Measurements from ENCODE around the gene ING4. TPM values are rescaled to one million over a fixed set of nuclear protein-coding genes. Genes with fewer than 3 reads are reported as not detected.
A peak's percentile ranks its signal among the peaks of the same experiment; 100 is the strongest.

The ING4 gene
- total and polyA plus RNA-seq, 2 experiments from 2014 or later: 31.7 to 43.5 TPM

DNA sequence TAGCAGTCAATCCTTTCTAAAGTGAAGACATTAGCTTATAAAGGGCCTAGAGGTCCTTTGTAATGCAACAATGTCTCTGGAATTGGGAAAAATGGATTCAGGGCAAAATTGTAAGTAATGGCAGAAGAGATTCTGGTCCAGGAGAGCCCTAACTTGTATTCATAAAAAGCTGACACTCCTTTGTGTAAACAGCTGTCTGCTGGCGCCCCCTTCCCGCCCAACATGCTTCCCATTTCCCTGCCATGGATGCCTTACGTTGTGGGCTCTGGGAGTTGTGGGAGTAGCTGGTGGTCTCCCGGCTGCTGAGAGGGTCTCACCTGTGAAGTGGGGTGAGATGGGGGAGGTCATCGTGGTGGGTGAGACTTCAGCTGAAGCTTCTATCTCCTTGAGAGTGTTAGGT, 18.0 kb downstream of the ING4 start:
- H3K27me3 ChIP-seq (replicated peaks; ENCODE audit: insufficient read depth): no peaks in the 10 kb centered on the region; the same call in 1 of the 2 replicates
- no peak overlapping the region for H3K4me2 ChIP-seq (ENCODE audit: unreplicated experiment)
- peaks cover 1% of the 10 kb centered on the region; the same call in 1 of the 2 replicates for H3K36me3 ChIP-seq (ENCODE audit: low read depth)
- DNase-seq: no peak
- in situ Hi-C loops (cut with MboI): no loop called here
- H3K9me2 ChIP-seq (ENCODE audit: insufficient read depth): no peaks in the 10 kb centered on the region
- H3K9me3 ChIP-seq (ENCODE audit: low read depth): no peaks in the 10 kb centered on the region
- no peak overlapping the region for H3K9ac ChIP-seq
- H3K4me3 ChIP-seq: no peak overlapping the region
- 11 to 15% methylated on average over 5 of the region's 5 CpGs for WGBS, 2 experiments (ENCODE audit: low coverage in 1 of 2, low lambda C conversion rate in 2 of 2, missing lambda C conversion rate in 2 of 2)
- TF ChIP-seq EZH2 (IDR thresholded peaks at IDR 0.05; ENCODE audit: insufficient read depth, poor library complexity, severe bottlenecking) (no peak), EZH2phosphoT487 (IDR thresholded peaks at IDR 0.05; ENCODE audit: insufficient read depth, low read depth) (no peak)
- H3K27ac ChIP-seq: no peak overlapping the region
- H3K79me2 ChIP-seq (ENCODE audit: insufficient read depth): no peaks in the 10 kb centered on the region
- no peaks in the 10 kb centered on the region for H4K20me1 ChIP-seq (ENCODE audit: insufficient read depth)
- no peak overlapping the region for H2AFZ ChIP-seq
- H3F3A ChIP-seq (ENCODE audit: insufficient read depth): no peaks in the 10 kb centered on the region
- no peaks in the 10 kb centered on the region for H3K4me1 ChIP-seq (ENCODE audit: insufficient read depth)

- in situ Hi-C loops (cut with MboI): no loop called here
- WGBS, 2 experiments (ENCODE audit: low coverage in 1 of 2, low lambda C conversion rate in 2 of 2, missing lambda C conversion rate in 2 of 2): 62 to 73% methylated on average over 6 of the region's 6 CpGs
- H3K4me2 ChIP-seq (ENCODE audit: unreplicated experiment): no peak overlapping the region
- H3K79me2 ChIP-seq (ENCODE audit: insufficient read depth): no peaks in the 10 kb centered on the region
- H3K36me3 ChIP-seq (ENCODE audit: low read depth): no peaks in the 10 kb centered on the region
- no peaks in the 10 kb centered on the region; the same call in 1 of the 2 replicates for H3K27me3 ChIP-seq (replicated peaks; ENCODE audit: insufficient read depth)
- H3K9ac ChIP-seq: no peak overlapping the region
- H3K4me3 ChIP-seq: no peak overlapping the region
- DNase-seq: no peak
- no peak overlapping the region for H2AFZ ChIP-seq
- H4K20me1 ChIP-seq (ENCODE audit: insufficient read depth): no peaks in the 10 kb centered on the region
- no peaks in the 10 kb centered on the region for H3K9me3 ChIP-seq (ENCODE audit: low read depth)
- TF ChIP-seq EZH2 (IDR thresholded peaks at IDR 0.05; ENCODE audit: insufficient read depth, poor library complexity, severe bottlenecking) (no peak), EZH2phosphoT487 (IDR thresholded peaks at IDR 0.05; ENCODE audit: insufficient read depth, low read depth) (no peak)
- no peaks in the 10 kb centered on the region for H3K4me1 ChIP-seq (ENCODE audit: insufficient read depth)
- H3F3A ChIP-seq (ENCODE audit: insufficient read depth): no peaks in the 10 kb centered on the region
- H3K9me2 ChIP-seq (ENCODE audit: insufficient read depth): no peaks in the 10 kb centered on the region
- H3K27ac ChIP-seq: no peak overlapping the region
These were observed 18.7 kb downstream of the ING4 start for GRCh38 chr12:6644257-6644596.

GRCh38 chr12:6643569-6644256, 19.2 kb downstream of the ING4 start:
- no peak overlapping the region for H3K4me3 ChIP-seq
- H3K4me2 ChIP-seq (ENCODE audit: unreplicated experiment): no peak overlapping the region
- no peak overlapping the region for H2AFZ ChIP-seq
- no peaks in the 10 kb centered on the region for H3K36me3 ChIP-seq (ENCODE audit: low read depth)
- H3K4me1 ChIP-seq (ENCODE audit: insufficient read depth): no peaks in the 10 kb centered on the region
- H3F3A ChIP-seq (ENCODE audit: insufficient read depth): no peaks in the 10 kb centered on the region
- 71 to 74% methylated on average over 6 of the region's 6 CpGs for WGBS, 2 experiments (ENCODE audit: low coverage in 1 of 2, low lambda C conversion rate in 2 of 2, missing lambda C conversion rate in 2 of 2)
- in situ Hi-C loops (cut with MboI): no loop called here
- H3K9ac ChIP-seq: no peak overlapping the region
- no peak overlapping the region for H3K27ac ChIP-seq
- no peaks in the 10 kb centered on the region; the same call in 1 of the 2 replicates for H3K27me3 ChIP-seq (replicated peaks; ENCODE audit: insufficient read depth)
- no peak for DNase-seq
- no peaks in the 10 kb centered on the region for H3K9me2 ChIP-seq (ENCODE audit: insufficient read depth)
- H4K20me1 ChIP-seq (ENCODE audit: insufficient read depth): no peaks in the 10 kb centered on the region
- no peaks in the 10 kb centered on the region for H3K9me3 ChIP-seq (ENCODE audit: low read depth)
- no peak for TF ChIP-seq EZH2phosphoT487 (IDR thresholded peaks at IDR 0.05; ENCODE audit: insufficient read depth, low read depth)
- TF ChIP-seq EZH2 (IDR thresholded peaks at IDR 0.05; ENCODE audit: insufficient read depth, poor library complexity, severe bottlenecking): no peak
- H3K79me2 ChIP-seq (ENCODE audit: insufficient read depth): no peaks in the 10 kb centered on the region

- no peaks in the 10 kb centered on the region for H3K9me2 ChIP-seq (ENCODE audit: insufficient read depth)
- no peaks in the 10 kb centered on the region for H3K36me3 ChIP-seq (ENCODE audit: low read depth)
- H3K9me3 ChIP-seq (ENCODE audit: low read depth): no peaks in the 10 kb centered on the region
- TF ChIP-seq EZH2phosphoT487 (IDR thresholded peaks at IDR 0.05; ENCODE audit: insufficient read depth, low read depth) (no peak), EZH2 (IDR thresholded peaks at IDR 0.05; ENCODE audit: insufficient read depth, poor library complexity, severe bottlenecking) (no peak)
- peak; percentile 22 for DNase-seq
- no peak overlapping the region for H2AFZ ChIP-seq
- no peak overlapping the region for H3K4me3 ChIP-seq
- no peak overlapping the region for H3K9ac ChIP-seq
- no peak overlapping the region for H3K4me2 ChIP-seq (ENCODE audit: unreplicated experiment)
- H3K4me1 ChIP-seq (ENCODE audit: insufficient read depth): peaks cover 2% of the 10 kb centered on the region; the same call in 1 of the 2 replicates
- in situ Hi-C loops (cut with MboI): no loop called here
- no peaks in the 10 kb centered on the region for H3F3A ChIP-seq (ENCODE audit: insufficient read depth)
- no peaks in the 10 kb centered on the region for H3K79me2 ChIP-seq (ENCODE audit: insufficient read depth)
- no peaks in the 10 kb centered on the region for H4K20me1 ChIP-seq (ENCODE audit: insufficient read depth)
- H3K27me3 ChIP-seq (replicated peaks; ENCODE audit: insufficient read depth): no peaks in the 10 kb centered on the region; the same call in 1 of the 2 replicates
- no peak overlapping the region for H3K27ac ChIP-seq
- 24 to 26% methylated on average over 4 of the region's 4 CpGs for WGBS, 2 experiments (ENCODE audit: low coverage in 1 of 2, low lambda C conversion rate in 2 of 2, missing lambda C conversion rate in 2 of 2)
These were observed 21.8 kb downstream of the ING4 start for GRCh38 chr12:6641131-6641530.

Data from GM23248 (cell line).